Parathyroid adenoma (tissue), 2 donors: ENCODE measurements around the gene CDC42.

Experiments used
- H2AFZ ChIP-seq: fragments of 300-600 bp; sonication (generic); one replicate; pipeline ENCODE4 v1.7.0; 2017; ENCODE audit warnings: antibody characterized with exemption, mild to moderate bottlenecking
- H3K27ac ChIP-seq: fragments of 300-600 bp; sonication (generic); one replicate; pipeline ENCODE4 v1.7.0; 2017
- H3K27me3 ChIP-seq: fragments of 300-600 bp; sonication (generic); one replicate; pipeline ENCODE4 v1.7.0; 2017; ENCODE audit warnings: low read length; ENCODE audit not compliant: control insufficient read depth, insufficient read depth
- H3K36me3 ChIP-seq: fragments of 300-600 bp; sonication (generic); one replicate; pipeline ENCODE4 v1.7.0; 2017; ENCODE audit warnings: low read length; ENCODE audit not compliant: control insufficient read depth, insufficient read depth
- H3K4me1 ChIP-seq: fragments of 300-600 bp; sonication (generic); one replicate; pipeline ENCODE4 v1.7.0; 2017; ENCODE audit warnings: control low read depth
- H3K4me2 ChIP-seq: fragments of 300-600 bp; sonication (generic); one replicate; pipeline ENCODE4 v1.7.0; 2017; ENCODE audit warnings: low read length
- H3K4me3 ChIP-seq: fragments of 300-600 bp; sonication (generic); one replicate; pipeline ENCODE4 v1.7.0; 2017; ENCODE audit warnings: low read depth, low read length
- H3K79me2 ChIP-seq: fragments of 300-600 bp; sonication (generic); one replicate; pipeline ENCODE4 v1.7.0; 2017; ENCODE audit warnings: control low read depth
- H3K9ac ChIP-seq: fragments of 300-600 bp; sonication (generic); one replicate; pipeline ENCODE4 v1.7.0; 2017; ENCODE audit warnings: mild to moderate bottlenecking
- H3K9me3 ChIP-seq: fragments of 300-600 bp; sonication (generic); one replicate; pipeline ENCODE4 v1.7.0; 2017; ENCODE audit warnings: low read length; ENCODE audit not compliant: control insufficient read depth
- TF ChIP-seq, protein P1 (sequence below): fragments of 300-600 bp; sonication (generic); IDR thresholded peaks from one replicate; pipeline ENCODE4 v1.7.0; 2017; ENCODE audit warnings: antibody characterized with exemption, mild to moderate bottlenecking
- donor health status: primary hyperparathyroidism.

The CDC42 gene

DNA sequence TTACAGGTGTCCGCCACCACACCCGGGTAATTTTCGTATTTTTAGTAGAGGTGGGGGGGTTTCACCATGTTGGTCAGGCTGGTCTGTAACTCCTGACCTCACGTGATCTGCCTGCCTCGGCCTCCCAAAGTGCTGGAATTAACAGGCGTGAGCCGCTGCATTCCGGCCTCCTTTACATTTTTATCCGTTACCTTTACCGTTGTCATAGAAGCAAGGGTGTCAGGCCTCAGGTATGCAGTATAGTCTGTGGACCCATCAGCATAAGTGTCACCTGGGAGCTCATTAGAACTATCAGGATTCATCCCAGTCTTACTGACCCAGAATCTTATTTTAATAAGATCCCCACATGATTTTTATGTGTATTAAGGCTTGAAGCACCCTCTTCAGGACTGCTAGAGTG is 5.4 kb downstream of the CDC42 start:
- Histone ChIP-seq H3K4me1 (peaks cover 13% of the 10 kb centered on the region), H3K27me3 (no peaks in the 10 kb centered on the region), H3K4me2 (no peak overlapping the region), H3K9ac (no peak overlapping the region), H3K9me3 (no peaks in the 10 kb centered on the region), H2AFZ (no peak overlapping the region), H3K27ac (no peak overlapping the region), H3K4me3 (no peak overlapping the region), H3K79me2 (peaks cover 33% of the 10 kb centered on the region), H3K36me3 (no peaks in the 10 kb centered on the region)
- TF ChIP-seq, protein P1, sequence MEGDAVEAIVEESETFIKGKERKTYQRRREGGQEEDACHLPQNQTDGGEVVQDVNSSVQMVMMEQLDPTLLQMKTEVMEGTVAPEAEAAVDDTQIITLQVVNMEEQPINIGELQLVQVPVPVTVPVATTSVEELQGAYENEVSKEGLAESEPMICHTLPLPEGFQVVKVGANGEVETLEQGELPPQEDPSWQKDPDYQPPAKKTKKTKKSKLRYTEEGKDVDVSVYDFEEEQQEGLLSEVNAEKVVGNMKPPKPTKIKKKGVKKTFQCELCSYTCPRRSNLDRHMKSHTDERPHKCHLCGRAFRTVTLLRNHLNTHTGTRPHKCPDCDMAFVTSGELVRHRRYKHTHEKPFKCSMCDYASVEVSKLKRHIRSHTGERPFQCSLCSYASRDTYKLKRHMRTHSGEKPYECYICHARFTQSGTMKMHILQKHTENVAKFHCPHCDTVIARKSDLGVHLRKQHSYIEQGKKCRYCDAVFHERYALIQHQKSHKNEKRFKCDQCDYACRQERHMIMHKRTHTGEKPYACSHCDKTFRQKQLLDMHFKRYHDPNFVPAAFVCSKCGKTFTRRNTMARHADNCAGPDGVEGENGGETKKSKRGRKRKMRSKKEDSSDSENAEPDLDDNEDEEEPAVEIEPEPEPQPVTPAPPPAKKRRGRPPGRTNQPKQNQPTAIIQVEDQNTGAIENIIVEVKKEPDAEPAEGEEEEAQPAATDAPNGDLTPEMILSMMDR: no peak

DNA sequence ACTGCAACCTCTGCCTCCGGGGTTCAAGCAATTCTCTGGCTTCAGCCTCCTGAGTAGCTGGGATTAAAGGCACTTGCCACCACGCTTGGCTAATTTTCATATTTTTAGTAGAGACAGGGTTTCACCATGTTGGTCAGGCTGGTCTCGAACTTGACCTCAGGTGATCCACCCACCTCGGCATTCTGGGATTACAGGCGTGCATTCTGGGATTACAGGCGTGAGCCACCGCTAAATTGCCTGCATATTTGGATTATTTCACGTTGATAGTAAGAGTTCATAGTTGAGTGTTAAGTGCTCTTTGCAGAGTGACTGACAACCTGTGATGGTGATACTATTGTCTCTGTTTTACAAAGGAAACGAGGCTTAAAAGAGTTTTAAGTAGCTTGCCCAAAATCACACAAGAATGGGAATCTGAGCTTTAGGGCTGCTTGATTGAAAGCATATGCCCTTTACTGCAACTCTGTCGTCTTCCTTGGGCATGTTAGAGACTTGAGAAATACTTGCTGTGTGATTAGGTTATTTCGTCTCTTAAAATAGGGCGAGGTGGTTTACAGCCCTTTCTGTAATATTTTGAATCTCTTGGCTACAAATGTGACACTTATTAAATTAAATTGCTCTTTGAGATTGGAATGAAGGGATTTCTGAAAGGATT is 12.4 kb downstream of the CDC42 start:
- Histone ChIP-seq H3K4me3 (no peak overlapping the region), H3K36me3 (no peaks in the 10 kb centered on the region), H3K27me3 (no peaks in the 10 kb centered on the region), H3K79me2 (peaks cover 59% of the 10 kb centered on the region), H3K9ac (no peak overlapping the region), H3K9me3 (no peaks in the 10 kb centered on the region), H3K4me1 (peaks cover 12% of the 10 kb centered on the region), H3K27ac (no peak overlapping the region), H3K4me2 (no peak overlapping the region), H2AFZ (no peak overlapping the region)
- TF ChIP-seq, protein P1: no peak

DNA sequence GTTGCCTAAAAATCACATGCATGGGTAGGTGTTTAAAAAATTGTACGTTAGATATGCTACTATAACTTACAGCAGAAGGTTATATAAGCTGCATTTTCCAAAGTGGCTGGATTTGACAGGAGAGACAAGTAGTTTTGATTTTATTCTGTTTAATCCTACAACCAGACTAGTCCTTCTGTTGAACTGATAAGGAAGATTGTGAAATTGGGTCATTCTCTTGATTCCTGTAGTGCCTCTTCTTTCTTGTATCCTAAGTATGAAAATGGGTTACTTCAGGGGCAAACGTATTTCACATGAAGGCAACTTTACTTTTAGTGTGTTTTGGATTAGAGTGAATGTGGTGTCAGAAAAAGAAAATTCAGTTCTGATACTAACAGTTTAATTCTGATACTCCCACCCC is 19.0 kb downstream of the CDC42 start:
- H2AFZ ChIP-seq: no peak overlapping the region
- peaks cover 53% of the 10 kb centered on the region for H3K79me2 ChIP-seq
- no peak overlapping the region for H3K4me2 ChIP-seq
- H3K27ac ChIP-seq: no peak overlapping the region
- TF ChIP-seq, protein P1: no peak
- H3K9me3 ChIP-seq: no peaks in the 10 kb centered on the region
- H3K36me3 ChIP-seq: no peaks in the 10 kb centered on the region
- H3K4me1 ChIP-seq: peaks cover 3% of the 10 kb centered on the region
- H3K4me3 ChIP-seq: no peak overlapping the region
- H3K9ac ChIP-seq: no peak overlapping the region
- H3K27me3 ChIP-seq: no peaks in the 10 kb centered on the region

DNA sequence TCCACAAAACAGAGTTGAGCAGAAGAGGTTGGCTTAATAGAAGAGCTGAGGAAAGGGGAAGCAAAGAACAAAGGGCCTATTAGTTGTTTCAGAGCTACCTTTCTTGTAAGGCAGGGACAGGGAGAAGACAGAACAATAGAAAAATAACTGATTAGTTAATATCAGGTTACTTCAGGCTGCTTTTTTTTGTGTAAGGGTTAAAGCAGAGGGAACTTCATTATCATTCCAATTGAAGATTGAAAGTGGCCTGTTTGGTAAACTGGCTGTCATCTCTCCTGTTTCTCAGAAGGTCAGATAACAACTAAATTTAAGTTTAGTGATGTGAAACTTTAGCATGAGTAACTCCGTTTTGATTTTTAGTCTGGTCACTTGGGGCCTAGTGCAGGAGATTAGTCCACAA is 22.3 kb downstream of the CDC42 start:
- Histone ChIP-seq H3K79me2 (peaks cover 46% of the 10 kb centered on the region), H3K4me2 (no peak overlapping the region), H2AFZ (no peak overlapping the region), H3K4me3 (no peak overlapping the region), H3K27ac (no peak overlapping the region), H3K4me1 (no peaks in the 10 kb centered on the region), H3K27me3 (no peaks in the 10 kb centered on the region), H3K9ac (no peak overlapping the region), H3K36me3 (no peaks in the 10 kb centered on the region), H3K9me3 (no peaks in the 10 kb centered on the region)
- TF ChIP-seq, protein P1: no peak

DNA sequence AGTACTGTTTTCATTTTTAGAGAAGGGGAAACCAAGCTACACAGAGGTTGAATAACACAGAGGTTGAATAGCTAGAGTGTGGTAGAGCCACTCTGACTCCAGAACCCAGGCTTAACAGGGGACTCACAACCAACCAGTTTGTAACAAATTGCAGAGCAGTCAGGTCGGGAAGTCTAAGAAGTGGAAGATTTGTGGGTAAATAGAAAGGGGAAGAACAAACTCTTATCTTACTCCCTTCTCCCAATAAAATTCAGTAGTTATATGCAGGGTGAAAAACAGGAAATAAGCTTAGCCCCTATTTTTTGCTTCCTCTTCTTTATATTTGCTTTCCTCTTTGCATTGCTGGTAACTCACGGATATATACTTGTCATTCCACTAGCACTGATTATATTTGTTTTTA is 23.2 kb downstream of the CDC42 start:
- no peaks in the 10 kb centered on the region for H3K9me3 ChIP-seq
- TF ChIP-seq, protein P1: no peak
- H3K27me3 ChIP-seq: no peaks in the 10 kb centered on the region
- no peaks in the 10 kb centered on the region for H3K4me1 ChIP-seq
- H3K36me3 ChIP-seq: no peaks in the 10 kb centered on the region
- H3K27ac ChIP-seq: no peak overlapping the region
- H3K9ac ChIP-seq: no peak overlapping the region
- H2AFZ ChIP-seq: no peak overlapping the region
- H3K4me3 ChIP-seq: no peak overlapping the region
- H3K79me2 ChIP-seq: peaks cover 46% of the 10 kb centered on the region
- H3K4me2 ChIP-seq: no peak overlapping the region
